Stimulated activated CD4-positive, alpha-beta T cell treated with anti-CD3 and anti-CD28 coated beads, Interleukin-12 subunit alpha, Interleukin-12 subunit beta, amount 100 ng/mL, for 4 hours (primary cell): Measurements from ENCODE around the gene HMGB2.

ENCODE experiments used
- DNase-seq: peaks from one replicate; pipeline ENCODE4 v3.0.0-alpha.2; 2020

The HMGB2 gene

GRCh38 chr4:173284463-173284862 is 49.7 kb downstream of the HMGB2 start:
- no peak for DNase-seq

- DNase-seq, result no peak
Observed at GRCh38 chr4:173282626-173283025, 51.5 kb downstream of the HMGB2 start.

GRCh38 chr4:173282256-173282562 is 51.9 kb downstream of the HMGB2 start:
- no peak for DNase-seq

DNA sequence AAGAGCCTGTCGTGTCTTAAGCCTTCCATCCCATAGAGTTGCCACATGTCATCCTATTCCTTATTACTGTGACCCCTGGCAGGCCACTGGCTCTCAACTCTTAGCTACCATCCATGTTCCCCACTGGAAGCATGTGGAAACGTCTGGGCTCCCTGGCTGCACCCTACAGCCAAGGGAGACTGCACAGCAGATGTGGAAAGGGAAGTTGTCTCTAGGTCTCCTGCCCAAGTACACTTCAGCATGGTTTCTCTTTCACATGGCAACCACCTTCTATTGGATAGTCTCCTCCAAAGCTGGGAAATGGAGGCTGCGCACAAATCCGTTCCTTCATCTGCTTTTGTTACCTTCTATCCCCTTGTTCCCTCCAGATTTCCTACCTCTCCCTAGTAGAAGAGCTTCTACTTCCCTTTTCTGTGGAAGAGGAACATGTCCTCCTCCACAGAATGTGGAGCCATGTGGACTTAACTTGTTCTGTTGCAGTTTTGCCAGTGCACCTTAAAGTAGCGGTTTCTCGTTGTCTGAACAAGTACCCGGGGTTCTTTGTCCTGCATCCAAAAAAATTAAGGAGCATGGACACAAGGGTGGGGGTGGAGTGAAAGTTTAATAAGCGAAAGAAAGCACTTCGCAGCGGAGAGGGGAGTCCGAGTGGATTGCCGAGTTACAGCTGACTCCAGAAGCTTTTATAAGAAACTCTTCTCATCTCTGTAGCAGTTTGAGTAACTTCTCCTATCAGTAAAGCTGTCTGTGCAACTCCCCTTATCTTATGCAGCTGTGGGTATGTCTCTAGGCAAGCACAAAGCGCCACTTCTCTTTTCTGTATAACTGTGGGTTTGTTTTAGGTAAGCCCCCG is 52.5 kb downstream of the HMGB2 start:
- DNase-seq, result no peak
